Measurements from ENCODE around the gene MAPK14.

DNA sequence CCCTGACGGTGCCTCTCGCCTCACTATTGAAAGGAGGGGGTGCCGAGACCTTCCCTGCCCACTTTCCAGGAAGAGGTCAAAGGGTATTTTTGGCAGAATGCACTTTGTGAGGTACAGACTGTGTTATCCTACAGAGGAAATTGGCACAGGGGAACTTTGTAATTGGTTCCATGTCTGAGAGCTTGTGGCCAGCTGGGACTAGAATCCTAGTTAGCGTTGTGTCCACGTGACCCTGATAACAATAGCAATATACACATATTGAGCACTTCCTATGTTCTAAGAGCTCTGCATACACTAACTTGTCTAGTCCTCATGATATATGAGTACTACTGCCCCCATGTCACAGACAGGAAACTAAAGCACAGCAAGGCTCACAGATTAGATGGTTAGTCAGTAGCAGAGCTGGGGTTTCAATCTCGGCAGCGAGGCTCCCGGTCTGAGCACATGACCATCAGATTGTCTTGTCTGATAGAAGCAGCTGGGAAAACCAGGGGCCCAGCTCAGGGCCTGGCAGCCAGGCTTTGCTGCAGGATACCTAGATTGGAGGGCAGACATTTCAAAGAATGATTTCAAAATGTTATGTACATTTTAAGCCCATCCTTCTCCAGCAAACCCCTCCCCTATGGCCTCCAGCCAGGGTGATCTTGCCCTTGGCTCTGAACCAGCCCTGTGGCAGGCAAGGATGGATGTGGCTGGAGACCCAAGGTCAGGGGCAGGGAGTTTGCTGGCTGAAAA, 104.1 kb downstream of the MAPK14 start:
- TF ChIP-seq, protein P1, sequence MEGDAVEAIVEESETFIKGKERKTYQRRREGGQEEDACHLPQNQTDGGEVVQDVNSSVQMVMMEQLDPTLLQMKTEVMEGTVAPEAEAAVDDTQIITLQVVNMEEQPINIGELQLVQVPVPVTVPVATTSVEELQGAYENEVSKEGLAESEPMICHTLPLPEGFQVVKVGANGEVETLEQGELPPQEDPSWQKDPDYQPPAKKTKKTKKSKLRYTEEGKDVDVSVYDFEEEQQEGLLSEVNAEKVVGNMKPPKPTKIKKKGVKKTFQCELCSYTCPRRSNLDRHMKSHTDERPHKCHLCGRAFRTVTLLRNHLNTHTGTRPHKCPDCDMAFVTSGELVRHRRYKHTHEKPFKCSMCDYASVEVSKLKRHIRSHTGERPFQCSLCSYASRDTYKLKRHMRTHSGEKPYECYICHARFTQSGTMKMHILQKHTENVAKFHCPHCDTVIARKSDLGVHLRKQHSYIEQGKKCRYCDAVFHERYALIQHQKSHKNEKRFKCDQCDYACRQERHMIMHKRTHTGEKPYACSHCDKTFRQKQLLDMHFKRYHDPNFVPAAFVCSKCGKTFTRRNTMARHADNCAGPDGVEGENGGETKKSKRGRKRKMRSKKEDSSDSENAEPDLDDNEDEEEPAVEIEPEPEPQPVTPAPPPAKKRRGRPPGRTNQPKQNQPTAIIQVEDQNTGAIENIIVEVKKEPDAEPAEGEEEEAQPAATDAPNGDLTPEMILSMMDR (IDR thresholded peaks at IDR 0.05 in 2 of 3, conservative IDR thresholded peaks at IDR 0.05 in 1 of 3; ENCODE audit: insufficient read depth in 2 of 3, low read depth in 1 of 3, low read length in 3 of 3): no peak
- TF ChIP-seq, protein P2, sequence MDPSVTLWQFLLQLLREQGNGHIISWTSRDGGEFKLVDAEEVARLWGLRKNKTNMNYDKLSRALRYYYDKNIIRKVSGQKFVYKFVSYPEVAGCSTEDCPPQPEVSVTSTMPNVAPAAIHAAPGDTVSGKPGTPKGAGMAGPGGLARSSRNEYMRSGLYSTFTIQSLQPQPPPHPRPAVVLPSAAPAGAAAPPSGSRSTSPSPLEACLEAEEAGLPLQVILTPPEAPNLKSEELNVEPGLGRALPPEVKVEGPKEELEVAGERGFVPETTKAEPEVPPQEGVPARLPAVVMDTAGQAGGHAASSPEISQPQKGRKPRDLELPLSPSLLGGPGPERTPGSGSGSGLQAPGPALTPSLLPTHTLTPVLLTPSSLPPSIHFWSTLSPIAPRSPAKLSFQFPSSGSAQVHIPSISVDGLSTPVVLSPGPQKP (CRISPR knock-in tag; IDR thresholded peaks at IDR 0.05): no peak
